HepG2 (cell line): ENCODE measurements around the gene HS3ST5. TPM values are rescaled to one million over a fixed set of nuclear protein-coding genes. Genes with fewer than 3 reads are reported as not detected.

Source experiments
- ATAC-seq: fragments of 200-7000 bp; cut with Tn5 transposase; 3 replicates; pipeline ENCODE4 v1.9.1; 2020; ENCODE audit warnings: mild to moderate bottlenecking, moderate library complexity
- BruUV-seq: library from RNA; stranded (reverse); fragments of 400-500 nt; replicated peaks from 2 replicates; lab custom pipeline; 2021; lab: Mats Ljungman, UMichigan
- CTCF ChIA-PET: fragments of 300-600 bp; formaldehyde crosslinking; extraction: SDS; loops from one replicate; lab custom pipeline; 2021; ENCODE audit warnings: low total read pairs, inconsistent platforms, low intra/inter-chr PET ratio; lab: Yijun Ruan, JAX
- POLR2A ChIA-PET: fragments of 350-600 bp; sonication (Branson Sonifier 250); formaldehyde crosslinking; loops from one replicate; lab custom pipeline; 2020; ENCODE audit warnings: antibody characterized with exemption, inconsistent platforms; lab: Yijun Ruan, JAX
- DNase-seq: peaks from one replicate; pipeline ENCODE4 v3.0.0-alpha.2; 2015; ENCODE audit warnings: low spot score
- FAIRE-seq: peaks from 3 replicates; lab custom pipeline; 2011; peaks lifted over from hg19 to GRCh38; lab: Jason Lieb, UNC
- H2AFZ ChIP-seq: one replicate; pipeline ENCODE4 v1.6.1; 2011; ENCODE audit warnings: low read length, inconsistent platforms
- H3K27ac ChIP-seq: fragments of 300-600 bp; 3 replicates; pipeline ENCODE4 v1.8.0; 2011; ENCODE audit warnings: mixed run types, mild to moderate bottlenecking, mixed read lengths, low read length, inconsistent platforms; ENCODE audit not compliant: insufficient read depth; ENCODE audit errors: extremely low read length
- H3K27me3 ChIP-seq, 2 experiments: fragments of 200-600 bp in 1 of 2; 2 replicates in 1 of 2; 3 replicates in 1 of 2; pipeline versions ENCODE4 v1.6.0 to v1.8.0; 2011; ENCODE audit warnings: low read length in 2 of 2, mild to moderate bottlenecking in 2 of 2, moderate library complexity in 2 of 2, inconsistent platforms in 1 of 2; ENCODE audit not compliant: insufficient read depth in 2 of 2, control insufficient read depth in 1 of 2
- H3K36me3 ChIP-seq, 2 experiments: fragments of 200-600 bp in 1 of 2; replicated peaks in 1 of 2; 2 replicates in 1 of 2; 3 replicates in 1 of 2; pipeline versions ENCODE4 v1.5.1 to v1.8.0; 2011; ENCODE audit warnings: low read length in 2 of 2, inconsistent platforms in 1 of 2; ENCODE audit not compliant: insufficient read depth in 2 of 2, control insufficient read depth in 1 of 2
- H3K4me1 ChIP-seq: 2 replicates; pipeline ENCODE4 v1.5.1; 2012; ENCODE audit warnings: low read length, inconsistent platforms; ENCODE audit not compliant: insufficient read depth
- H3K4me2 ChIP-seq: 2 replicates; pipeline ENCODE4 v1.6.0; 2011; ENCODE audit warnings: low read depth, low read length, inconsistent platforms
- H3K4me3 ChIP-seq, 3 experiments: fragments of 200-600 bp in 1 of 3; sonication (generic), shearing (Covaris generic) in 1 of 3; replicated peaks in 1 of 3; 2 replicates each; pipeline ENCODE4 v1.5.1; 2011 to 2016; ENCODE audit warnings: low read length in 3 of 3, inconsistent platforms in 2 of 3, low read depth in 2 of 3, mild to moderate bottlenecking in 2 of 3, control low read depth in 1 of 3, mixed read lengths in 1 of 3; ENCODE audit not compliant: insufficient read depth in 1 of 3
- H3K79me2 ChIP-seq: one replicate; pipeline ENCODE4 v1.6.1; 2011; ENCODE audit warnings: low read length, inconsistent platforms; ENCODE audit not compliant: insufficient read depth
- H3K9ac ChIP-seq: 2 replicates; pipeline ENCODE4 v1.6.0; 2011; ENCODE audit warnings: mild to moderate bottlenecking, low read depth, low read length, inconsistent platforms; ENCODE audit not compliant: insufficient read depth
- H3K9me3 ChIP-seq: 2 replicates; pipeline ENCODE4 v1.5.1; 2012; ENCODE audit warnings: mild to moderate bottlenecking, low read length
- H4K20me1 ChIP-seq: 2 replicates; pipeline ENCODE4 v1.6.0; 2011; ENCODE audit warnings: inconsistent platforms, mild to moderate bottlenecking, low read length, moderate library complexity; ENCODE audit not compliant: insufficient read depth
- MED1 ChIP-seq: sonication (generic); formaldehyde crosslinking; IDR thresholded peaks from 2 replicates; pipeline ENCODE4 v1.4.0; 2020; ENCODE audit warnings: missing genetic modification reagents
- NAIF1 ChIP-seq: sonication (generic); formaldehyde crosslinking; IDR thresholded peaks from 2 replicates; pipeline ENCODE4 v1.5.0; 2020; ENCODE audit warnings: mild to moderate bottlenecking, missing genetic modification reagents, borderline replicate concordance
- POGZ ChIP-seq: sonication (generic); formaldehyde crosslinking; IDR thresholded peaks from 2 replicates; pipeline ENCODE4 v1.4.0; 2020; ENCODE audit warnings: mild to moderate bottlenecking, missing genetic modification reagents
- SRSF4 ChIP-seq: fragments of 200-400 bp; formaldehyde crosslinking; IDR thresholded peaks from one replicate; pipeline ENCODE4 v1.6.1; 2018; ENCODE audit warnings: mild to moderate bottlenecking, low read depth, low read length, moderate library complexity; ENCODE audit not compliant: poor library complexity, severe bottlenecking
- STAG1 ChIP-seq: sonication (generic); formaldehyde crosslinking; IDR thresholded peaks from 2 replicates; pipeline ENCODE4 v1.4.0; 2020; ENCODE audit warnings: missing genetic modification reagents
- ZNF224 ChIP-seq: sonication (generic); formaldehyde crosslinking; IDR thresholded peaks from 2 replicates; pipeline ENCODE4 v1.5.0; 2020; ENCODE audit warnings: mild to moderate bottlenecking, missing genetic modification reagents
- ZNF274 ChIP-seq: sonication (generic); formaldehyde crosslinking; IDR thresholded peaks from 2 replicates; pipeline ENCODE4 v1.5.1; 2020; ENCODE audit warnings: mild to moderate bottlenecking, missing genetic modification reagents
- ZNF329 ChIP-seq: sonication (generic); formaldehyde crosslinking; IDR thresholded peaks from 2 replicates; pipeline ENCODE4 v1.9.0; 2021; ENCODE audit warnings: low read depth, mild to moderate bottlenecking, missing genetic modification reagents
- WGBS: methylation state at CpG from one replicate; pipeline ENCODE4 v1.1.6; 2017; ENCODE audit warnings: low lambda C conversion rate; 5-methylcytosine and 5-hydroxymethylcytosine counted together
- in situ Hi-C: cut with HindIII; loops from 2 replicates; pipeline ENCODE4 v1.10.0; 2017; ENCODE audit warnings: low pct_unique_long_range_greater_than_20kb; ENCODE audit not compliant: extremely low pct_ligation_motif_present
- intact Hi-C: fragments of 100-400 bp; cut with micrococcal nuclease; formaldehyde crosslinking; loops from one replicate; pipeline ENCODE4 v1.10.0; 2022; ENCODE audit not compliant: unreplicated experiment
- polyA plus RNA-seq, 8 experiments: library from polyadenylated mRNA; depleted of rRNA in 3 of 8; stranded (reverse) in 7 of 8; unstranded in 1 of 8; fragments of >200 nt; fragmentation: Illumina TruSeq in 4 of 8; extraction: Trizol in 4 of 8; gene quantifications; 2 replicates each; pipeline versions ENCODE4 v1.2.1 to v1.2.3, GENCODE V29; 2011 to 2016; ENCODE audit warnings: low read depth in 4 of 8, missing spikeins in 1 of 8, mixed read lengths in 1 of 8; ENCODE audit not compliant: insufficient read depth in 1 of 8
- total RNA-seq, 5 experiments: library from RNA; depleted of rRNA; stranded (reverse); fragments of >200 nt; fragmentation: Illumina TruSeq; extraction: Trizol; gene quantifications; 2 replicates each; pipeline ENCODE4 v1.2.3, GENCODE V29; 2016; ENCODE audit warnings: low read depth in 1 of 5
- TF ChIP-seq, protein P1 (sequence below), 2 experiments: fragments of 450-650 bp in 1 of 2; sonication (generic) in 1 of 2; formaldehyde crosslinking in 1 of 2; IDR thresholded peaks; 2 replicates each; pipeline versions ENCODE4 v1.6.1 to v1.8.0; 2016 to 2022; ENCODE audit warnings: antibody characterized with exemption in 1 of 2, mild to moderate bottlenecking in 1 of 2, missing genetic modification reagents in 1 of 2
- TF ChIP-seq, protein P2 (sequence below): sonication (generic); formaldehyde crosslinking; IDR thresholded peaks from 2 replicates; pipeline ENCODE4 v1.5.0; 2020; ENCODE audit warnings: mild to moderate bottlenecking, missing genetic modification reagents, moderate library complexity

HS3ST5 gene
- total and polyA plus RNA-seq, 2 of the 13 experiments (the other 11 are each of a cell fraction or from before 2014, with no cell fraction given), result 1.1 to 1.6 TPM

DNA sequence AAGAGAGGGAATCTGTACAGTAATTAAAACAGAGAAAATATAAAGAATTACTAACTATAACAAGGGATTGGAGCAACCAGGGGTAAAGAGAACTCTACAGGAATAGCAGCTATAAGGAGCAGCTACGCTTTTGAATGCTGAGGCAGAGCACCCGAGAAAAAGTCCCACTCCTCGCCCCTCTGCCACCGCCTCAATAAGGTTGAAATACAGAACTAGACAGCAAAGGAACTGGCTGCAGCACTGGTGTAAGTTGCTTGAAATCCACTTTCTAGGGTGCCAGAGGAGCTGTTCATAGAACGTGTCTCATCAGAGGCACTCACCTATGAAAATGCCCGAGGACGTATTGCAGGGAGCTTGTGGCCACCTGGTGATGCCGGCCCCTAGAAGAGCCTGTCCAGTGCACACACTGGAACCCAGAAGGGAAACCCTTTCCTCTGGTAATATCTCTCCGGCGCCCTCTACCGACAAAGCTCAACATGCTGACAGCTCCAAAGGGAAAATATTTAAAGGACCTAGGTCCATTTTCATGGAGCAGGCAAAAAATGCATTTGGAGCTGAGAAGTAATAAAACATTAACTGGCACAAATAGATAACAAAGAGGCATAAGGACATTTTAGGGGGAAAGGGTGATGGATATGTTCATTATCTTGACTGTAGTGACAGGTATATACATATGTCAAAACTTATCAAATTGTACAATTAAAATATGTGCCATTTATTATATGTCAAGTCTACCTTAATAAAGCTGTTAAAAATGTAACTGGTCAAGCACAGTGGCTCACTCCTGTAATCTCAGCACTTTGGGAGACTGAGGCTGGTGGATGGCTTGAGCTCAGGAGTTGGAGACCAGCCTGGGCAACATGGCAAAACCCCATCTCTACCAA is 234.5 kb downstream of the HS3ST5 start:
- Histone ChIP-seq H3K4me3 (no peak overlapping the region), H3K79me2 (no peaks in the 10 kb centered on the region), H3K36me3 (no peaks in the 10 kb centered on the region), H3K4me1 (peaks cover 10% of the 10 kb centered on the region), H4K20me1 (no peaks in the 10 kb centered on the region), H3K9ac (no peak overlapping the region), H3K4me2 (peak overlapping the region; percentile 4; the same call in 1 of the 2 replicates), H3K27ac (no peak overlapping the region), H3K27me3 (no peaks in the 10 kb centered on the region), H2AFZ (no peak overlapping the region), H3K9me3 (no peaks in the 10 kb centered on the region)
- 58% methylated on average over 10 of the region's 11 CpGs for WGBS
- ATAC-seq (peak; percentile 92), FAIRE-seq (peak; percentile 68), DNase-seq (peak; percentile 63)
- ChIA-PET POLR2A (interaction anchor here (0.7 to 1.5 kb wide), 3 partner anchors 36 to 61 kb away, joined by 4 to 9 read pairs (median 5); no protein-coding TSS in a partner anchor), CTCF (interaction anchor here (1.1 to 1.2 kb wide), 2 partner anchors 12 to 113 kb away, joined by 3 to 5 read pairs; no protein-coding TSS in a partner anchor)
- in situ Hi-C loops, result no loop called here
- intact Hi-C loops, result loop anchor here (1.0 to 5.0 kb wide), 3 partner anchors 36 to 113 kb away; no protein-coding TSS in a partner anchor
- no TSS peak for BruUV-seq
- no peak for TF ChIP-seq ZNF274 (CRISPR knock-in tag)
- peak; percentile 38; the same call in 1 of the 2 replicates for TF ChIP-seq POGZ (CRISPR knock-in tag)
- TF ChIP-seq SRSF4, result no peak
- TF ChIP-seq, protein P1, sequence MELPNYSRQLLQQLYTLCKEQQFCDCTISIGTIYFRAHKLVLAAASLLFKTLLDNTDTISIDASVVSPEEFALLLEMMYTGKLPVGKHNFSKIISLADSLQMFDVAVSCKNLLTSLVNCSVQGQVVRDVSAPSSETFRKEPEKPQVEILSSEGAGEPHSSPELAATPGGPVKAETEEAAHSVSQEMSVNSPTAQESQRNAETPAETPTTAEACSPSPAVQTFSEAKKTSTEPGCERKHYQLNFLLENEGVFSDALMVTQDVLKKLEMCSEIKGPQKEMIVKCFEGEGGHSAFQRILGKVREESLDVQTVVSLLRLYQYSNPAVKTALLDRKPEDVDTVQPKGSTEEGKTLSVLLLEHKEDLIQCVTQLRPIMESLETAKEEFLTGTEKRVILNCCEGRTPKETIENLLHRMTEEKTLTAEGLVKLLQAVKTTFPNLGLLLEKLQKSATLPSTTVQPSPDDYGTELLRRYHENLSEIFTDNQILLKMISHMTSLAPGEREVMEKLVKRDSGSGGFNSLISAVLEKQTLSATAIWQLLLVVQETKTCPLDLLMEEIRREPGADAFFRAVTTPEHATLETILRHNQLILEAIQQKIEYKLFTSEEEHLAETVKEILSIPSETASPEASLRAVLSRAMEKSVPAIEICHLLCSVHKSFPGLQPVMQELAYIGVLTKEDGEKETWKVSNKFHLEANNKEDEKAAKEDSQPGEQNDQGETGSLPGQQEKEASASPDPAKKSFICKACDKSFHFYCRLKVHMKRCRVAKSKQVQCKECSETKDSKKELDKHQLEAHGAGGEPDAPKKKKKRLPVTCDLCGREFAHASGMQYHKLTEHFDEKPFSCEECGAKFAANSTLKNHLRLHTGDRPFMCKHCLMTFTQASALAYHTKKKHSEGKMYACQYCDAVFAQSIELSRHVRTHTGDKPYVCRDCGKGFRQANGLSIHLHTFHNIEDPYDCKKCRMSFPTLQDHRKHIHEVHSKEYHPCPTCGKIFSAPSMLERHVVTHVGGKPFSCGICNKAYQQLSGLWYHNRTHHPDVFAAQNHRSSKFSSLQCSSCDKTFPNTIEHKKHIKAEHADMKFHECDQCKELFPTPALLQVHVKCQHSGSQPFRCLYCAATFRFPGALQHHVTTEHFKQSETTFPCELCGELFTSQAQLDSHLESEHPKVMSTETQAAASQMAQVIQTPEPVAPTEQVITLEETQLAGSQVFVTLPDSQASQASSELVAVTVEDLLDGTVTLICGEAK (IDR thresholded peaks at IDR 0.05), result no peak
- TF ChIP-seq, protein P1 (CRISPR knock-in tag; IDR thresholded peaks at IDR 0.05), result no peak
- TF ChIP-seq, protein P2, sequence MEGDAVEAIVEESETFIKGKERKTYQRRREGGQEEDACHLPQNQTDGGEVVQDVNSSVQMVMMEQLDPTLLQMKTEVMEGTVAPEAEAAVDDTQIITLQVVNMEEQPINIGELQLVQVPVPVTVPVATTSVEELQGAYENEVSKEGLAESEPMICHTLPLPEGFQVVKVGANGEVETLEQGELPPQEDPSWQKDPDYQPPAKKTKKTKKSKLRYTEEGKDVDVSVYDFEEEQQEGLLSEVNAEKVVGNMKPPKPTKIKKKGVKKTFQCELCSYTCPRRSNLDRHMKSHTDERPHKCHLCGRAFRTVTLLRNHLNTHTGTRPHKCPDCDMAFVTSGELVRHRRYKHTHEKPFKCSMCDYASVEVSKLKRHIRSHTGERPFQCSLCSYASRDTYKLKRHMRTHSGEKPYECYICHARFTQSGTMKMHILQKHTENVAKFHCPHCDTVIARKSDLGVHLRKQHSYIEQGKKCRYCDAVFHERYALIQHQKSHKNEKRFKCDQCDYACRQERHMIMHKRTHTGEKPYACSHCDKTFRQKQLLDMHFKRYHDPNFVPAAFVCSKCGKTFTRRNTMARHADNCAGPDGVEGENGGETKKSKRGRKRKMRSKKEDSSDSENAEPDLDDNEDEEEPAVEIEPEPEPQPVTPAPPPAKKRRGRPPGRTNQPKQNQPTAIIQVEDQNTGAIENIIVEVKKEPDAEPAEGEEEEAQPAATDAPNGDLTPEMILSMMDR, result peak; percentile 71
- TF ChIP-seq ZNF329 (CRISPR knock-in tag), result no peak
- peak; percentile 57 for TF ChIP-seq STAG1
- TF ChIP-seq NAIF1 (CRISPR knock-in tag), result no peak
- TF ChIP-seq ZNF224 (CRISPR knock-in tag), result no peak
- TF ChIP-seq MED1 (CRISPR knock-in tag), result 0 out of 2 replicates have a peak, but pooled peaks have one; percentile 28
